ENCODE results near the gene SIM2. TPM values are rescaled to one million over a fixed set of nuclear protein-coding genes. Genes with fewer than 3 reads are reported as not detected.
A peak's percentile ranks its signal among the peaks of the same experiment; 100 is the strongest.

SIM2 gene
- total and polyA plus RNA-seq, 2 donors (not counting 1 experiment from before 2014, with no cell fraction given): 0.22 TPM; not detected in 1

DNA sequence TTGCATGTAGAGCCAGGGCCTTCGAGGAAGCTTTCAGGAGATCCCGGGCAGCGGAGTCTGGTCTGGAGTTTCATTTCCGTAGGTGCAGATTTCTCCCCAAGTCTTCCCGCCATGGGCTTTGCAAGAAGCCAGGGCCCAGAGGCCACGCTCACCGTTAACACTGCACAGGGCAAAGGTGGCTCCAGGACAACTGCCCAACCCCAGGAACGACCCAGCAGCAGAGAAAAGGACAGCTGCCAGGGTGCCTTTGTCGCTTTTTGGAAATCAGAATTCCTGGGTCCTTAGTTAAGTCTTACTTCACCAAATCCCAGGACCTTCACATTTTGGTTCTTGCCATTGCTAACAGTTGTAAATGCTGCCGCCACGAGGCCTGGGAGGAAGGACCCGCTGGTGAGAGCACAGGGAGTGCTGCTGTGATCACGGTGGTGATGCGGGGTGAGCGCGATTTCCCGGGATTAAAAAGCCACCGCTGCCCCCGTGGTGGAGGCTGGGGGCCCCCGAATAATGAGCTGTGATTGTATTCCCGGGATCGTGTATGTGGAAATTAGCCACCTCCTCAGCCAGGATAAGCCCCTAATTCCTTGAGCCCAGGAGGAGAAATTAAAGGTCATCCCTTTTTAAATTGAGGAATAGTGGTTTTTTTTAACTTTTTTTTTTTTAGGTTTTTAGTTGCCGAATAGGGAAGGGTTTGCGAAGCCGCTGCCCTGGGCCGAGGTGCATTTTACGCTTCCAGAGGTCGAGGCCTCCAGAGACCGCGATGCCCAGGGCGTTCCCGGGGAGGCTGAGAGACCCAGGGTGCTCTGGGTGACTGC lies 8.2 kb downstream of the SIM2 start:
- Histone ChIP-seq H3K79me2 (ENCODE audit: control insufficient read depth, insufficient read depth, low read length) (no peaks in the 10 kb centered on the region), H3K36me3 (ENCODE audit: control insufficient read depth, insufficient read depth, low read length) (no peaks in the 10 kb centered on the region), H3K9me3 (ENCODE audit: control insufficient read depth, insufficient read depth, low read depth, low read length) (no peaks in the 10 kb centered on the region), H3K4me3 (replicated peaks in 1 of 4; ENCODE audit: control extremely low read depth in 1 of 4, insufficient read depth in 1 of 4, low read depth in 3 of 4, low read length in 4 of 4) (no peak overlapping the region), H3K27me3 (ENCODE audit: control insufficient read depth, insufficient read depth, low read length) (peaks cover 93% of the 10 kb centered on the region), H3K9ac (ENCODE audit: insufficient read depth, low read length) (no peak overlapping the region), H3K4me2 (ENCODE audit: extremely low read depth, insufficient read depth, low read length) (no peak overlapping the region), H3K4me1 (ENCODE audit: control insufficient read depth, extremely low read depth, insufficient read depth, low read length) (no peaks in the 10 kb centered on the region), H3K27ac (ENCODE audit: insufficient read depth, low read length) (no peak overlapping the region), H4K20me1 (ENCODE audit: control insufficient read depth, extremely low read depth, insufficient read depth, low read length) (peaks cover 1% of the 10 kb centered on the region), H2AFZ (ENCODE audit: low read length) (no peak overlapping the region)
- peak in 1 of 2 donors; percentile 34 for DNase-seq (ENCODE audit: low read depth in 2 of 2)
- peak in 1 of 2 donors; percentile 18 for TF ChIP-seq CTCF (conservative IDR thresholded peaks at IDR 0.05 in 1 of 2, IDR thresholded peaks at IDR 0.05 in 1 of 2; ENCODE audit: low read depth in 1 of 2, low read length in 2 of 2)
- peak; percentile 92 for TF ChIP-seq EZH2 (IDR thresholded peaks at IDR 0.05; ENCODE audit: low read length, missing control alignments)

- Histone ChIP-seq H3K36me3 (ENCODE audit: control insufficient read depth, insufficient read depth, low read length) (no peaks in the 10 kb centered on the region), H3K4me1 (ENCODE audit: control insufficient read depth, extremely low read depth, insufficient read depth, low read length) (no peaks in the 10 kb centered on the region), H2AFZ (ENCODE audit: low read length) (no peak overlapping the region), H3K27ac (ENCODE audit: insufficient read depth, low read length) (no peak overlapping the region), H4K20me1 (ENCODE audit: control insufficient read depth, extremely low read depth, insufficient read depth, low read length) (no peaks in the 10 kb centered on the region), H3K79me2 (ENCODE audit: control insufficient read depth, insufficient read depth, low read length) (no peaks in the 10 kb centered on the region), H3K9me3 (ENCODE audit: control insufficient read depth, insufficient read depth, low read depth, low read length) (no peaks in the 10 kb centered on the region), H3K4me3 (replicated peaks in 1 of 4; ENCODE audit: control extremely low read depth in 1 of 4, insufficient read depth in 1 of 4, low read depth in 3 of 4, low read length in 4 of 4) (no peak overlapping the region), H3K9ac (ENCODE audit: insufficient read depth, low read length) (no peak overlapping the region), H3K4me2 (ENCODE audit: extremely low read depth, insufficient read depth, low read length) (no peak overlapping the region), H3K27me3 (ENCODE audit: control insufficient read depth, insufficient read depth, low read length) (peaks cover 93% of the 10 kb centered on the region)
- no peak for TF ChIP-seq EZH2 (IDR thresholded peaks at IDR 0.05; ENCODE audit: low read length, missing control alignments)
- no peak for TF ChIP-seq CTCF (conservative IDR thresholded peaks at IDR 0.05 in 1 of 2, IDR thresholded peaks at IDR 0.05 in 1 of 2; ENCODE audit: low read depth in 1 of 2, low read length in 2 of 2)
- no peak for DNase-seq (ENCODE audit: low read depth in 2 of 2)
Measured at GRCh38 chr21:36707763-36708285, 8.9 kb downstream of the SIM2 start.

DNA sequence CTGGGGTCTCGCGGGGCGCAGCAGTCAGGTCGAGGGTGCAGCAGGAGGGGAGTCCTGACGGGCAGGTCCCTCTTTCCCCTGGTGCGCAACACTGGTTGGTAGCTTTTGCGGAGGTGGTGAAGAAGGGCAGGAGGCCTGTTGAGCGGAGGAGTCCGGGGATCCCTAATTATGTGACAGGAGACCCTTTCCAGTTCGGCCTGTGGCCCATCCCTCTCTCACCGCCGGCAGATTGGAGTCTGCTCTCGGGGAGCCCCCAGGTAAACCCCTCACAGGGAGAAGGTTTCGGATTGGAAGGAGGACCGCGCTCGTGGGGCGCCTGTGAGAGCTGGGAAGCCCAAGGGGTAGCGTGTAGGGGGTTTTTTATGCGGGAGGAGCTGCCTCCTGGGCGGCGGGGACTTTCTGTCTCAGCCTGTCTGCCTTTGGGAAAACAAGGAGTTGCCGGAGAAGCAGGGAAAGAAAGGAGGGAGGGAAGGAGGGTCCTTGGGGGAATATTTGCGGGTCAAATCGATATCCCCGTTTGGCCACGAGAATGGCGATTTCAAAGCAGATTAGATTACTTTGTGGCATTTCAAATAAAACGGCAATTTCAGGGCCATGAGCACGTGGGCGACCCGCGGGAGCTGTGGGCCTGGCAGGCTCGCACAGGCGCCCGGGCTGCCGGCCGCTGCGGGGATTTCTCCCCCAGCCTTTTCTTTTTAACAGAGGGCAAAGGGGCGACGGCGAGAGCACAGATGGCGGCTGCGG lies 9.5 kb downstream of the SIM2 start:
- peaks cover 92% of the 10 kb centered on the region for H3K27me3 ChIP-seq (ENCODE audit: control insufficient read depth, insufficient read depth, low read length)
- H3K4me3 ChIP-seq (replicated peaks in 1 of 4; ENCODE audit: control extremely low read depth in 1 of 4, insufficient read depth in 1 of 4, low read depth in 3 of 4, low read length in 4 of 4): no peak overlapping the region
- no peaks in the 10 kb centered on the region for H4K20me1 ChIP-seq (ENCODE audit: control insufficient read depth, extremely low read depth, insufficient read depth, low read length)

More for the DNA sequence above, 9.5 kb downstream of the SIM2 start:
- Histone ChIP-seq H3K4me1 (ENCODE audit: control insufficient read depth, extremely low read depth, insufficient read depth, low read length) (no peaks in the 10 kb centered on the region), H3K9ac (ENCODE audit: insufficient read depth, low read length) (no peak overlapping the region), H3K9me3 (ENCODE audit: control insufficient read depth, insufficient read depth, low read depth, low read length) (no peaks in the 10 kb centered on the region), H2AFZ (ENCODE audit: low read length) (no peak overlapping the region), H3K27ac (ENCODE audit: insufficient read depth, low read length) (no peak overlapping the region), H3K4me2 (ENCODE audit: extremely low read depth, insufficient read depth, low read length) (no peak overlapping the region), H3K36me3 (ENCODE audit: control insufficient read depth, insufficient read depth, low read length) (no peaks in the 10 kb centered on the region), H3K79me2 (ENCODE audit: control insufficient read depth, insufficient read depth, low read length) (no peaks in the 10 kb centered on the region)
- no peak for DNase-seq (ENCODE audit: low read depth in 2 of 2)
- TF ChIP-seq CTCF (conservative IDR thresholded peaks at IDR 0.05 in 1 of 2, IDR thresholded peaks at IDR 0.05 in 1 of 2; ENCODE audit: low read depth in 1 of 2, low read length in 2 of 2) (no peak), EZH2 (IDR thresholded peaks at IDR 0.05; ENCODE audit: low read length, missing control alignments) (peak; percentile 91)
